GM21723 (cell line): ENCODE results near the gene ZNF655.
"Not testable (repeated sequence)": the region's sequence is repeated elsewhere in the genome, so short reads cannot be mapped to it uniquely, and the experiment has no call there.

Experiments
- ATAC-seq: cut with Tn5 transposase; IDR thresholded peaks from one replicate; pipeline ENCODE4 v1.9.1; 2021; ENCODE audit warnings: mild to moderate bottlenecking, moderate library complexity; ENCODE audit not compliant: unreplicated experiment

The ZNF655 gene

DNA sequence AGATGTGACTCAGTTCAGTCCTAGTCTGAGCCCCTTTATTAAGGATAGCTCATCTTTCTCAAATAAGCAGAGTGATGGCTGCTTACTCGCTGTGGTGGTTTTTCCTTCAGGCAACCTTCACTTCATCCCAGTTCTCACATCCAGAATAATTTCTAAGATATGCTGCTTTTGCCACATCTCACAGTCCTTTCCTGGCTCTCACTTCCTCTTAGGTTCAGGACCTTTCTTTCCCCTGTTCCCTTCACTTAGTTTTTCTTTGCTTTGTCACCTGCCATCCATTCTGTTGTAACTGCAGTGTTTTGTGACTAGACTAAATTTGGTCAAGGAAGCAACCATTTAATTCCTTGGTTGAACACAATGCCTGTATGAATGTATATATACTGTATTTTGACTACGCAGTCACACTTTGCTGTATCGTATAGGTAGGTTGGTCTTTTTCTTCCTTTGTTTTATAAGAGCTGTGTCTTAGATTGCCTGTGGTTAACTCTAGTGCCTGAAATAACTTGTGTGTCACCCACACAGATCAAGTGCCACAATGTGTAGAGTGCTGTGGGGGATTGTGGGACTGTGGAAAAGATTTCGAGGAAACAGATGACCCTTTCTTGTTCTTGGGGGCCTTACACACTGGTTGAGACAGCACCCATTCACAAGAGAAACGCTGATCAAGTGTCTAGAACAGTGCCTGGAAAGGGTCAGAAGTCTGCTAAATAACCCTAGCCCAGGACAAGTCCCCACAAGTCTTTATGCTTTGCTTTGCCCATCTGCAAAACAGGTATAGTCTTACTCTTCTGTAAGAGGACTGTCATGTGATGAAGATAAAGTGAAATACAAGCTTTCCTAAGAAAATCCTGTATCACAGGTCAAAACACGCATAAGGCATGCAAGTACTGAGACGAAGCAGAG is 2.6 kb downstream of the ZNF655 start:
- no peak for ATAC-seq

DNA sequence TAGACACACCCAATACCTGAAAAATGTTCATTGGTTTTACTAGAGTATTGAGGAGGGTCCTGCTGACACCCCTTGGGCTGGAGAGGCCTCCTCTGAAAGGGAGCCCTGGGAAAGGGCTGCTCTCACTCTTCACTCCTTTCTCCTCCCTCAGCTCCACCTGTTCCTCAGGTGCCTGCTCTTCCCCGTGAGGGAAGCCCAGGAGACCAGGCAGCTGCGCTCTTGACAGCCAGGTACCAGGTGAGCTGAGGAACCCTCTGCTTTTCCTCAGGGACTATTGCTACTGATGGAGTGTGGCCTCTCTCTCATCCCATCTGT is 3.3 kb downstream of the ZNF655 start:
- ATAC-seq, result no peak

DNA sequence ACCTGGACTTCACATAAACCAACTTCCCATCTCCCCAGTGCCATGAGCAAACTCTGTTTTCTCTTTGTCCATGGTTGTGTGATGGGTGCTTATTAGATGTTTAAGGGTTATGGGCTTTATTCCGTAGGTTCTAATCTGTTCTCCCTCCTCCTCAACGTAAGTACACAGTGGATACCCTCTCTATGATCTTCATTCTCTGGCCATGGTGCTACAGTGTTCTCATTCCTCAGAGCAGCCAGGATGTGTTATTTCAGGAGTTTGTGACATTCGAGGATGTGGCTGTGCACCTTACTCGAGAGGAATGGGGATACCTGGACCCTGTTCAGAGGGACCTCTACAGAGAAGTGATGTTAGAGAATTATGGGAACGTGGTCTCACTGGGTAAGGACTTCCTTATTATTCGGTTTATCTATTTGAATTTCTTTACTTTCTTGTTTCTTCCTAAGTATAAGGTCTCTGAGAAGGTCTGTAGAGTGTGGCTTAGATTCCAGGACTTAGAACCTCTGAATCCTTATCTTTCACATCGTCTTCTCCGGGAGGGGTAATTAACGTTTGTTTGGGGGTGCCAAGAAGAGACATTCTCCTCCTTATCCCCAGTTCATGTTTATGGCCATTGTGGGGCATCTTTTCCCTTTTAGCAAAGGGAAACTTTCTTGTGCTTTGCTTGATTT is 3.8 kb downstream of the ZNF655 start:
- ATAC-seq, result no peak

DNA sequence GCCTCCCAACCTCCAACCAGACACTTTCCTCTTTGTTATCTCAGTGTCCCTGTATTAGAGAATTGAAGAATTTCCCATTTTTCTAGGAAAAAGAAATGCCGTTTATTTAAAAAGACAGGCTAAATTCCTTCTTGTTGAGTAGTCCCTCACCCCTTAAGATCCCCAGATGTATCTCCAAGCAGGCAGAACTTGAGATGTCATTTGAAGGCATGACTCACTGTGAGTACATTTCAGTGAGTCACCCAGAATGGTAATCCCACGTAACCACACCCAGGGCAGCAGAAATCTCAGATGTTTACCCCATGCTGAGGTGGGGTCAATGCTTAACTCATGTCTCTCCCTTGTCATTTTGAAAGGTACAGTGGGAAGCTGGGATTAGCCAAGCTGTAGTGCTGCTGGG is 4.4 kb downstream of the ZNF655 start:
- ATAC-seq, result no peak

DNA sequence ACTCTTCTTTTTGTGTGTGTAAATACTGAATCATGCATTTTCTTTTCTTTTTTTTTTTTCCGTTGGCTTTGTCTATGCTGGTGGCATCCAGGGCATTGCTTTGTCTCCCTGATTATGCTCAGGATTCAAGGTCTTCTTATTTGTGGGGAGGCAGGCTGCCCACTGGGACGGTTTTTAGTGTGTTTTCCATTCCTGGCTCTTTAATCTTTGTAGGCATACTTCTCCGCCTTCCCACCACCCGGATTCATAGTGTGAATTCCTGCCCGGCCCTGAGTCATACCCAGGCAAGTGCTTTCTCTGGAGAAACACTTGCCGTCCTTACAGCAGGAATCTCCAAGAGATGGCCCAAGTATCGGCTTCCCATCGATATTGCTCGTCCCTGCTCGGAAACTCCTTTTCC is 5.2 kb downstream of the ZNF655 start:
- no peak for ATAC-seq

DNA sequence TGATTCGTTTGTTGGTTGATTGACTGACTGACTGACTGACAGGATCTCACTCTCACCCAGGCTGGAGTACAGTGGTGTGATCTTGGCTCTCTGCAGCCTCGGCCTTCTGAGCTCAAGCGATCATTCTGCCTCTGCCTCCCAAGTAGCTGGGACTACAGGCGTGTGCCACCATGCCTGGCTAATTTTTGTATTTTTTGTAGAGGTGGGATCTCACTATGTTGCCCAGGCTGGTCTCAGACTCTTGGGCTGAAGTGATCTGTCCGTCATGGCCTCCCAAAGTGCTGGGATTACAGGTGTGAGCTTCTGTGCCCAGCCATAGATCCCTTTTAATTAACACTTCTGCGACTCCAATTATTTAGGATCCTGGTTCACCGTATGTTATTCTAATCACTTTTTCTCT is 10.3 kb downstream of the ZNF655 start:
- ATAC-seq, result not testable (repeated sequence)

DNA sequence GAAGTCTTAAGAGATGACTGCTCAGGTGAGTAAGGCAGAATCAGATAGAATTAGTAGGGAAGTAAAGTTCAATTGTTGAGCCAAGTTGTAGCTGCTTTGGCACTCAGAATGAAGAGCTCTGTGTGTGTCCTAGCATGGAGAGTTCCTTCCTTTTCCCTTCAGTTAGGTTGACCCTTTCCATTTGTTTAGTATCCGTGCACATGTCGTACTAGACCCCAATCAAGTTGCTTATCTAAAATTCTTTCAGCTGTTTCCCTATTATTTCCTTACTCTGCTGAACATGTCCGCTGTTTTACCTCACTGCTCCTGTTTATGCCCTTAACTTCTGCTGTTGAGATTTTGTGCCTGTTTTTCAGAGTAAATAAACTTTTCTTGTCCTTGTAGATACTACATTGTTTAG is 13.3 kb downstream of the ZNF655 start:
- ATAC-seq, result no peak

DNA sequence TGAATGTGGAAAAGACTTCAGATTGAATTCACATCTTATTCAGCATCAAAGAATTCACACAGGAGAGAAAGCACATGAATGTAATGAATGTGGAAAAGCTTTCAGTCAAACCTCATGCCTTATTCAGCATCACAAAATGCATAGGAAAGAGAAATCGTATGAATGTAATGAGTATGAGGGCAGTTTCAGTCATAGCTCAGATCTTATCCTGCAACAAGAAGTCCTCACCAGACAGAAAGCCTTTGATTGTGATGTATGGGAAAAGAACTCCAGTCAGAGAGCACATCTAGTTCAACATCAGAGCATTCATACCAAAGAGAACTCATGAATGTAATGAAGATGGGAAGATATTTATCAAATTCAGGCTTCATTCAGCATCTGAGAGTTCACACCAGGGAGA is 14.8 kb downstream of the ZNF655 start:
- ATAC-seq, result no peak

DNA sequence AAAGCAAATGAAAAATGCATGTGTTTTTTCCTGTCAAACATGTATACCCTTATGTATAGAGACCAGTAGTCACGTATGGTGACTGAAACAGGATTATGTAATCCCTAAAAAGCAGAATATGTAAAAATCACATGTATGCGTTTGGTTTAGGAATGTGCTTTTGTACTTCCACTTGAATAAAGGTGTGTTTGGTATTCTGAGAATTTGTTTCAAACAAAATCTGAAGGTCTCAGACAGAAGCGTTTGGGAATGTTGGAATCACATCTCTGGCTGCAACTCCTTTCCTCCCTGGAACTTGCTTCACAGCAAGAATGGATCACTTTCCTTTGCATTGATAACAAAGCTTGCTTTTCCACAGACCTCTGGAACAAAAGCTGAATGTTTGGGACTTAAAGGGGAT is 17.8 kb downstream of the ZNF655 start:
- no peak for ATAC-seq

DNA sequence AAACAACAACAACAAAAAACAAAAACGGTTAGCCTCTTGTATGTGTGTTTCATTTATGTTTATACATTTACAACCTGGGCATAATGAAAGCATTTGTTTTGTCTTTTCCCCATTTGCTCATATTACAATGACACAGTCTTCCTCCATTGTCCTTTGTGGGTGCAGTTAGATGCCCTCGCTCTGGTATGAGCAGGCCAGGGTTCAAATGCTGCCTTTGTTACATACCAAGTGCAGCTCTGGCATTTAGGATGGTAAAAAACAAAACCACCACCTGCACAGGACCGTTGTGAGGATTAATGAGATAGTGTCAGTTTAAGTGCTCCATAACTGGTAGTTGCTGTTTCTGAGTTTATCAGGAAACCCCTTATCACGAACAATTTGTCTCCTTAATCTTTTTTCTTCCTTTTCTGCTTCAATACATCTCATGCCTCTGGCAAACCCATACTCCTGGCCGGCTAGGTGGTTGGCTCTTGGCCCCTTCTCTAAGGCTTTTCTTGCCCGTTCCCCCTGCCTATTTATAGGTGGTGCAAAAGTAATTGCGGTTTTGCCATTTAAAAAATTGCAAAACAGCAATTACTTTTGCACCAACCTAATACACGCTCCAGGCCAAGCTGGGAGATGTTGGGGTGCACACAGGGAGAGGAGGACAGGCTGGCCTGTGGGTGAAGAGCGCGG is 21.0 kb downstream of the ZNF655 start:
- ATAC-seq, result no peak

DNA sequence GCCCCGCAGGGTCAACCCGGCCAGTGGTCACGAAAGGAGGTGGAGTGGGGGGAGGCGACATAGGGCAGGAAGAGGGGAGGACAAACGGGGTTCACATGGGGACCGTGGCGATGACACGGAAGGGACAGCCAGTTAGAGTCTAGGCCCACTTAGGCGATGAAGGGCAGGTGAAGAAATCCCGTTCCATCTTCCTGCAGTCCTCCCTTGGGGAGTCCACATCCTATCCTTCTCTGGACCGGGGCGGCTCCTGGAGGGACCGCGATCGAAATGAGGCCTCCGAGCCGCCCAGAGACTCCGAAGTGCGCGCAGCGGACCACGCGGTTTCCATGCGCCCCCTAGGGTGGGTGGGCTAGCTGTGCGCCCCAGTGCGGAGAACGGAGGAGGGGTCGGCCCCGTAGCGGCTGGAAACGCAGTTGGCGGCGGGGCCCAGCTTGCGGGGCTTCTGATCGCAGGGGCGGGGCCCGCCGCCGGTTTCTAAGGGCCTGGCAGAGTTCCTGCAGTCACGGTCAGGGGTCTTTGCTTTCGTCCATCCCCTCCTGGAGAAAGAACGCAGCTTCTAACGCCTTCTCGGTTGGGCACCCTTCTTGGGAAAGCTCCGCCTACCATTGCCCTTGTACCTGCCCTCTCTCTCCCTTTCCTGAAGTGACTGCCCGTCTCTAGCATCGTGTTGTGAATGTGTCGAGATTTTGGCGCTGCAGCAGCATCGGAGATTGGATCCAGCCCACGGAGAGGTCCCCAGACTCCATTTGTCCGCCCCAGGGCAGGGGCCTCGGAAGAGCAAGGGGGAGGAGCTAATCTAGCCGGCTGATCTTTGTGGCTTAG is 21.7 kb downstream of the ZNF655 start:
- no peak for ATAC-seq

DNA sequence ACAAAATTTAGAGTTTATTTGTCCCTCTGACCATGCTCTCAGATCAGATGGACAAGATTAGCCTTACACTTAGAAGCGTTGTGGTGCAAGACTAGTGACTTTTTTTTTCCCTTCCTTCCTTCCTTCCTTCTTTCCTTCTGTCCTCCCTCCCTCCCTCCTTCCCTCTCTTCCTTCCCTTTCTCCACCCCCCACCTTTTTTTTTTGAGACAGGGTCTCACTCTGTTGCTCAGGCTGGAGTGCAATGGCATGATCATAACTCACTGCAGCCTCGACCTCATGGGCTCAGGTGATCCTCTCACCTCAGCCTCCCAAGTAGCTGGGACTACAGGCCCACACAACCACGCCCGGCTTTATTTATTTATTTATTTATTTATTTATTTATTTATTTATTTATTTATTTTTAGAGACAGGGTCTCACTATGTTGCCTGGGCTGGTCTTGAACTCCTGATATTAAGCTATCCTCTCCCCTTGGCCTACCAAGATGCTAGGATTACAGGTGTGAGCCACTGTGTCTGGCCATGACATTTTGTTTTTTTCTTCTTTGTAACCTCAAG is 22.4 kb downstream of the ZNF655 start:
- ATAC-seq, result not testable (repeated sequence)

DNA sequence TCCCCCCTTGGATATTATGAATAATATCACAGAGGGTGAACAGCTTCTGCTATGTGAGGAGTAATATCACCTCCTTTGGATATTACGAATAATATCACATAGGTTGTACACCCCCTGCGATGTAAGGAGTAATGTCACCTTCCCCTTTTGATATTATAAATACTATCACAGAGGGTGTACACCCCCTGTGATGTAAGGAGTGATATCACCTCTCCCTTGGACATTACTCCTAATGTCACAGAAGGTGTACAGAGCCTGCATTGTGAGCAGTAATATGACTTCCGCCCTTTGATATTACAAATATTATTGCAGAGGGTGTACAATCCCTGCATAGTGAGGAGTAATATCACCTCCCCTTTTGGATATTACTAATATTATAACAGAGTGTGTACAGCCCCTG is 30.4 kb downstream of the ZNF655 start:
- no peak for ATAC-seq

DNA sequence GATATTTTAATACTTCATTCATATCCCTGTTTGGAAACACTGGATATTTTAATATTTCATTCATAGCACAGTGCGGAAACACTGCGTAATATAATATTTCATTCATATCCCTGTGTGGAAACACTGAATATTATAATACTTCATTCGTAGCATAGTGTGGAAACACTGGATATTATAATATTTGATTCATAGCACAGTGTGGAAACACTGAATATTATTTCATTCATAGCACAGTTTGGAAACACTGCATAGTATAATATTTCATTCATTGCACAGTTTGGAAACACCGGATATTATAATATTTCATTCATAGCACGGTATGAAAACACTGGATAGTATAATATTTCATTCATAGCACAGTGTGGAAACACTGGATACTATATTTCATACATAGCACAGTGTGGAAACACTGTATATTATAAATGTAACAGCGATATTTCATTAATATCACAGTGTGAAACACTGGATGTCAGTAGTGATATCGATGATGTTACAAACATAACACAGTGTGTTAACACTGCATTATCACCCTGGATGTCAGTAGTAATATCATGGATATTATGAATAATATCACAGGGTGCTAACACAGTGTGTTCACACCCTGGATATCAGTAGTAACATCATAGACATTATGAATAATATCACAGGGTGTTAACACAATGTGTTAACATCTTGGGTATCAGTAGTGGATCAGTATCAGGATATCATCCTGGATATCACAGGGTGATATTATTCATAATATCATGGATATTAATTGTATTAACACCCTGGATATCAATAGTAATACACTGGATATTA is 36.7 kb downstream of the ZNF655 start:
- no peak for ATAC-seq

DNA sequence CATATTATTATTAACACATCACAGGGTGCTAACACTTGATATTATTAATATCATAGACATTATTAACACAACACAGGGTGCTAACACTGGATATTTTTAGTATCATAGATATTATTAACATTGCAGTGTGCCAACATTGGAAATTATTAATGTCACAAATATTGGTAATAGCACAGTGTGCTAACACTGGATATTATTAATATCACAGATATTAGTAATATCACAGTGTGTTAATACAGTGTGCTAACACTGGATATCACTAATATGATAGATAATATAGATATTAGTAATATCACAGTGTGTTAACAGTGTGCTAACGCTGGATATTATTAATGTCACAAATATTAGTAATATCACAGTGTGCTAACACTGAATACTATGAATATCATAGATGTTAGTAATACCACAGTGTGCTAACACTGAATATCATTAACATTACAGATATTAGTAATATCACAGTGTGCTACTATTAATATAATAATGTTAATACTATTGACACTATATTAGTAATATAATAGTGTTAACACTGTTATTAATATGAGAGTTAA is 38.0 kb downstream of the ZNF655 start:
- no peak for ATAC-seq

DNA sequence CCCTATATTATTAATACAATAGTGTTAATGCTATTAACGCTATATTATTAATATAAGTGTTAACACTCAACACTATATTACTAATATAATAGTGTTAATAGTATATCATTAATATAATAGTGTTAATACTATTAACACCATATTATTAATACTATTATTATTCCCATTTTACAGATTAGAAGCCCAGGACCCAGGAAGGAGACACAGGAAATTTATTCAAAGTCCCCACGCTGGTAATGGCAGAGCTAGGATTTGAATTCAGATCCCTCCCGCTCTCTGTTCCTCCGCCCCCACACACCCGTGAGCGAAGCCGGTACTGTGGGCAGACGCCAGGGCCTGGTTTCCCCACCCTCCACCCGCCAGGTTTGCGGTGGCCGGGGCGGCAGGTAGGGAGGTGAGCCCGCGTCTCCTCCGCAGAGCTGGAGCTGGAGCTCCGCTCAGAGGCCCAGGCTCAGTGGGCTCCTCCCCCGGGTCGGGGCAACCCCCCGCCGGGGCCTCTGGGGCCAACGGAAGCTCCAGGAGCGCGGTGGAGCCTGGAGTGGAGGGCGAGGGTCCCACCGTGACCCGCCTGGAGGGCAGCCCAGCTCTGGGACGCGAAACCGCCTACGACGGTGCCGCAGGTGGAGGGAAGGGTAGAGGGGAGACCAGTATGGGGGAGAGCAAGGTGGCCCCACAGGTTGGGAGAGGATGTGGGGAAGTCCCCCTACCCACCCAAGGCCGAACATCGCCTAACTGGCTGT is 39.5 kb downstream of the ZNF655 start, which contains the start of gene TMEM225B:
TMEM225B (plus strand) TSS at position 506 of the 740 bp plus-strand sequence. CDS start 6,122 bp downstream, outside the sequence.
- no peak for ATAC-seq

DNA sequence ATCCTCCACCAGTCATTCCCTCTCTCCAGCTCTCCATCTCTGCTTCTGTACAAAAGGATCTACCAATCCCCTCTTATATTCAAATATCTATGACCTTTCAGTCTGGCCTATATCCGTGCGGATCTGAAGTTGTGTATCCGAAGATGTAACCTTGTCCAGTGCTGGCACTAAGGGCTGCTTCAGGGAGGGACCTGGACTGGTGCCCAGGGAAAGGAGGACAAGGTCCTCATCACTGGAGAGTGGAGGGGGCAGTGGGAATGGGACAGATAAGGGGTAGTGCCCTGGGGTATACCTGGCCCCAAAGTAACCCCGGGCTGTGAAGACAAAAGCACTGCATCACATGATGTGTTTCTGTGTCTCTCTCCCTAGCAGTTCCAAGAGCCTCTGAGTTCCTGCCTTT is 41.4 kb downstream of the ZNF655 start:
- ATAC-seq, result no peak

DNA sequence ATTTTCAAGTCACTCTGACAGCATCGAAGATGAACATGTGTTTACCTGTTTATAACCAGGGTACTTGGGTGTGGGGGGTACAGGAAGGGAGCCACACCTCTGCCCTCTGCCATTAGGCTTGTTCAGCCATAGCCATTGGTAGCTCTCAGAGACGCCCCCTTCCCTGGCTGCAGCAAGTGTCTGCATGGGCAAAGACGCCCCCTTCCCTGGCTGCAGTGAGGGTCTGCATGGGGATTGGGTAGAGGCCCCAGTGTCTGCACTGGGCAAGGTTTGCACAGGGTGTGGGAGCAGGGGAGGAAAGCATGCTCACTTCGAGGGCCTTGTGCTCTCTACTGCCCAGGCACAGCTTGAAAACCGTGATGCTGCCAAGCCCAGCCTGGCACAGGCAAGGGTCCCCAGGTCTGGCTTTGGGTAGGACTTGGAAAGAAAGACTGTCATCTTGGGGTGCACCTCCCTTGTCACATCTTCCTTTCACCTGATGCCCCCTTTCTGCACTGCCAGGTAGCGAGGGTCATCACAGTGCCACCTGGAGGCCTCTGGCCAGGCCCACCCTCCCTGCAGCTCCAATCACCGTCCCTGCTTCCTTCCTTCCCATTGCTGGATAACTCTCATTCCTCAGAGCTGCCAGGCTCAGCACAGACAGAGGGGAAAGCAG is 43.3 kb downstream of the ZNF655 start:
- no peak for ATAC-seq
